Smooth muscle cell (in vitro differentiated cells): ENCODE measurements around the gene ANKRD40CL. TPM values are rescaled to one million over a fixed set of nuclear protein-coding genes. Genes with fewer than 3 reads are reported as not detected.

Source experiments
- DNase-seq: peaks from one replicate; lab custom pipeline; 2025; ENCODE audit not compliant: unreplicated experiment; lab: John Stamatoyannopoulos, UW
- H2AFZ ChIP-seq: fragments of 200-600 bp; sonication (generic); 2 replicates; pipeline ENCODE4 v1.6.0; 2016; ENCODE audit warnings: antibody characterized with exemption, low read depth, mild to moderate bottlenecking
- H3F3A ChIP-seq: fragments of 200-600 bp; sonication (generic); 2 replicates; pipeline ENCODE4 v1.6.0; 2017; ENCODE audit warnings: antibody characterized with exemption, low read depth
- H3K27ac ChIP-seq: fragments of 200-600 bp; sonication (generic); 2 replicates; pipeline ENCODE4 v1.5.1; 2016; ENCODE audit warnings: low read depth, mild to moderate bottlenecking
- H3K27me3 ChIP-seq: fragments of 200-600 bp; sonication (generic); 2 replicates; pipeline ENCODE4 v1.6.1; 2016; ENCODE audit warnings: low read depth, mild to moderate bottlenecking
- H3K36me3 ChIP-seq: fragments of 200-600 bp; sonication (generic); 2 replicates; pipeline ENCODE4 v1.5.1; 2016; ENCODE audit warnings: low read depth
- H3K4me1 ChIP-seq: fragments of 200-600 bp; sonication (generic); 2 replicates; pipeline ENCODE4 v1.5.1; 2016; ENCODE audit warnings: low read depth
- H3K4me2 ChIP-seq: fragments of 200-600 bp; sonication (generic); 2 replicates; pipeline ENCODE4 v1.6.0; 2016; ENCODE audit warnings: mild to moderate bottlenecking
- H3K4me3 ChIP-seq: fragments of 200-600 bp; sonication (generic); 2 replicates; pipeline ENCODE4 v1.5.1; 2016; ENCODE audit warnings: mild to moderate bottlenecking
- H3K79me2 ChIP-seq: fragments of 200-600 bp; sonication (generic); 2 replicates; pipeline ENCODE4 v1.6.0; 2016; ENCODE audit warnings: low read depth, mild to moderate bottlenecking
- H3K9ac ChIP-seq: fragments of 200-600 bp; sonication (generic); 2 replicates; pipeline ENCODE4 v1.6.0; 2016; ENCODE audit warnings: low read depth
- H3K9me3 ChIP-seq: fragments of 200-600 bp; sonication (generic); replicated peaks from 2 replicates; pipeline ENCODE4 v1.5.1; 2016; ENCODE audit warnings: low read depth
- H4K20me1 ChIP-seq: fragments of 200-600 bp; sonication (generic); 2 replicates; pipeline ENCODE4 v1.6.0; 2016; ENCODE audit warnings: low read depth
- CTCF ChIP-seq: fragments of 200-600 bp; sonication (generic); IDR thresholded peaks from 2 replicates; pipeline ENCODE4 v1.5.1; 2017; ENCODE audit warnings: borderline replicate concordance, mild to moderate bottlenecking, antibody characterized with exemption; ENCODE audit not compliant: insufficient read depth, poor library complexity, severe bottlenecking
- WGBS: methylation state at CpG from one replicate; pipeline ENCODE4 v1.1.7; 2016; ENCODE audit warnings: low lambda C conversion rate; 5-methylcytosine and 5-hydroxymethylcytosine counted together
- polyA plus RNA-seq: library from polyadenylated mRNA; unstranded; fragments of >200 nt; fragmentation: Nextera tagmentation; extraction: Ambion mirVana; gene quantifications from 2 replicates; pipeline ENCODE4 v1.2.1, GENCODE V29; 2016
- total RNA-seq: library from RNA; depleted of rRNA; stranded (reverse); fragments of >200 nt; gene quantifications from 2 replicates; pipeline ENCODE4 v1.2.3, GENCODE V29; 2014

The ANKRD40CL gene
- total and polyA plus RNA-seq, 2 experiments from 2014 or later: not detected

GRCh38 chr17:50793007-50793406 lies 25.7 kb upstream of the ANKRD40CL start:
- Histone ChIP-seq H3K9me3 (no peaks in the 10 kb centered on the region), H3K27me3 (no peaks in the 10 kb centered on the region), H3F3A (no peaks in the 10 kb centered on the region), H3K79me2 (no peaks in the 10 kb centered on the region), H3K27ac (no peak overlapping the region), H2AFZ (no peak overlapping the region), H4K20me1 (no peaks in the 10 kb centered on the region), H3K4me3 (no peak overlapping the region), H3K36me3 (no peaks in the 10 kb centered on the region), H3K4me2 (no peak overlapping the region), H3K9ac (no peak overlapping the region), H3K4me1 (peaks cover 7% of the 10 kb centered on the region)
- 95% methylated on average over 8 of the region's 8 CpGs for WGBS
- TF ChIP-seq CTCF: no peak
- no peak for DNase-seq

- 89% methylated on average over 7 of the region's 7 CpGs for WGBS
- H3K4me3 ChIP-seq: no peak overlapping the region
These were observed 24.8 kb upstream of the ANKRD40CL start for GRCh38 chr17:50792132-50792531.

GRCh38 chr17:50790618-50791017 lies 23.3 kb upstream of the ANKRD40CL start:
- H3K79me2 ChIP-seq: no peaks in the 10 kb centered on the region
- no peak overlapping the region for H3K27ac ChIP-seq
- no peak for TF ChIP-seq CTCF
- 88% methylated on average over 6 of the region's 6 CpGs for WGBS
- H3F3A ChIP-seq: no peaks in the 10 kb centered on the region
- DNase-seq: no peak
- H3K27me3 ChIP-seq: no peaks in the 10 kb centered on the region
- no peak overlapping the region for H2AFZ ChIP-seq
- H3K36me3 ChIP-seq: no peaks in the 10 kb centered on the region
- H3K4me1 ChIP-seq: peaks cover 7% of the 10 kb centered on the region
- no peak overlapping the region for H3K9ac ChIP-seq
- H3K4me2 ChIP-seq: no peak overlapping the region
- no peak overlapping the region for H3K4me3 ChIP-seq
- H3K9me3 ChIP-seq: no peaks in the 10 kb centered on the region
- no peaks in the 10 kb centered on the region for H4K20me1 ChIP-seq

More at GRCh38 chr17:50792132-50792531, 24.8 kb upstream of the ANKRD40CL start:
- Histone ChIP-seq H3K4me1 (peaks cover 7% of the 10 kb centered on the region), H3K9me3 (no peaks in the 10 kb centered on the region), H3K9ac (no peak overlapping the region), H4K20me1 (no peaks in the 10 kb centered on the region), H3K27ac (no peak overlapping the region), H3K36me3 (no peaks in the 10 kb centered on the region), H3K4me2 (no peak overlapping the region), H2AFZ (no peak overlapping the region), H3K27me3 (no peaks in the 10 kb centered on the region), H3F3A (no peaks in the 10 kb centered on the region), H3K79me2 (no peaks in the 10 kb centered on the region)
- no peak for TF ChIP-seq CTCF
- DNase-seq: no peak

- peak overlapping the region; percentile 67 for H3K27ac ChIP-seq
- no peak for DNase-seq
- H3K4me1 ChIP-seq: peaks cover 7% of the 10 kb centered on the region
- no peaks in the 10 kb centered on the region for H3K36me3 ChIP-seq
- no peak for TF ChIP-seq CTCF
- H3K27me3 ChIP-seq: no peaks in the 10 kb centered on the region
- 55% methylated on average over 7 of the region's 7 CpGs for WGBS
- no peaks in the 10 kb centered on the region for H4K20me1 ChIP-seq
- no peak overlapping the region for H3K4me3 ChIP-seq
- H2AFZ ChIP-seq: peak overlapping the region; percentile 80
- peak overlapping the region; percentile 39 for H3K4me2 ChIP-seq
- H3K9ac ChIP-seq: no peak overlapping the region
- no peaks in the 10 kb centered on the region for H3K9me3 ChIP-seq
- H3K79me2 ChIP-seq: no peaks in the 10 kb centered on the region
- H3F3A ChIP-seq: no peaks in the 10 kb centered on the region
These were observed 19.8 kb upstream of the ANKRD40CL start for GRCh38 chr17:50787106-50787505.
